CD4-positive, alpha-beta T cell treated with Interleukin-6 for 4 hours (primary cell): ENCODE data around the gene PGM2L1.
A peak's percentile ranks its signal among the peaks of the same experiment; 100 is the strongest.
"Not testable (repeated sequence)": the region's sequence is repeated elsewhere in the genome, so short reads cannot be mapped to it uniquely, and the experiment has no call there.

Experiments used
- DNase-seq: peaks from one replicate; pipeline ENCODE4 v3.0.0-alpha.2; 2020; ENCODE audit warnings: mixed read lengths

The PGM2L1 gene

GRCh38 chr11:74398244-74399159 is at the start of gene PGM2L1:
PGM2L1 (minus strand) TSS chr11:74398433; CDS start chr11:74398161, 272 bp downstream.
- peak; percentile 96 for DNase-seq

GRCh38 chr11:74447720-74448119 is 49.5 kb upstream of the PGM2L1 start:
- no peak for DNase-seq

GRCh38 chr11:74446532-74446938 is 48.3 kb upstream of the PGM2L1 start:
- DNase-seq = no peak

GRCh38 chr11:74444173-74444826 is 46.1 kb upstream of the PGM2L1 start:
- DNase-seq = no peak

GRCh38 chr11:74443071-74443864 is 45.0 kb upstream of the PGM2L1 start:
- no peak for DNase-seq

GRCh38 chr11:74442636-74443035 is 44.4 kb upstream of the PGM2L1 start:
- no peak for DNase-seq

GRCh38 chr11:74438681-74439080 is 40.4 kb upstream of the PGM2L1 start:
- no peak for DNase-seq

- no peak for DNase-seq
These were observed 39.3 kb upstream of the PGM2L1 start for GRCh38 chr11:74437441-74438042.

- DNase-seq = no peak
These were observed 36.3 kb upstream of the PGM2L1 start for GRCh38 chr11:74434528-74434927.

- DNase-seq = no peak
These were observed 31.0 kb upstream of the PGM2L1 start for GRCh38 chr11:74429205-74429604.

GRCh38 chr11:74427384-74427886 is 29.2 kb upstream of the PGM2L1 start:
- no peak for DNase-seq

GRCh38 chr11:74425100-74425499 is 26.9 kb upstream of the PGM2L1 start:
- DNase-seq = no peak

GRCh38 chr11:74418509-74418895 is 20.3 kb upstream of the PGM2L1 start:
- no peak for DNase-seq

- no peak for DNase-seq
These were observed 19.8 kb upstream of the PGM2L1 start for GRCh38 chr11:74417860-74418508.

- DNase-seq = no peak
These were observed 19.2 kb upstream of the PGM2L1 start for GRCh38 chr11:74417379-74417804.

- not testable (repeated sequence) for DNase-seq
These were observed 18.7 kb upstream of the PGM2L1 start for GRCh38 chr11:74416974-74417373.

- DNase-seq = no peak
These were observed 14.6 kb upstream of the PGM2L1 start for GRCh38 chr11:74412733-74413359.

GRCh38 chr11:74412321-74412720 is 14.1 kb upstream of the PGM2L1 start:
- DNase-seq = no peak

- DNase-seq = no peak
These were observed 11.4 kb upstream of the PGM2L1 start for GRCh38 chr11:74409633-74410032.

GRCh38 chr11:74403607-74404321 is 5.5 kb upstream of the PGM2L1 start:
- DNase-seq = no peak

GRCh38 chr11:74400606-74401005 is 2.4 kb upstream of the PGM2L1 start:
- DNase-seq = no peak
